ENCODE measurements around the gene PHF21A.
A peak's percentile ranks its signal among the peaks of the same experiment; 100 is the strongest.

The PHF21A gene

DNA sequence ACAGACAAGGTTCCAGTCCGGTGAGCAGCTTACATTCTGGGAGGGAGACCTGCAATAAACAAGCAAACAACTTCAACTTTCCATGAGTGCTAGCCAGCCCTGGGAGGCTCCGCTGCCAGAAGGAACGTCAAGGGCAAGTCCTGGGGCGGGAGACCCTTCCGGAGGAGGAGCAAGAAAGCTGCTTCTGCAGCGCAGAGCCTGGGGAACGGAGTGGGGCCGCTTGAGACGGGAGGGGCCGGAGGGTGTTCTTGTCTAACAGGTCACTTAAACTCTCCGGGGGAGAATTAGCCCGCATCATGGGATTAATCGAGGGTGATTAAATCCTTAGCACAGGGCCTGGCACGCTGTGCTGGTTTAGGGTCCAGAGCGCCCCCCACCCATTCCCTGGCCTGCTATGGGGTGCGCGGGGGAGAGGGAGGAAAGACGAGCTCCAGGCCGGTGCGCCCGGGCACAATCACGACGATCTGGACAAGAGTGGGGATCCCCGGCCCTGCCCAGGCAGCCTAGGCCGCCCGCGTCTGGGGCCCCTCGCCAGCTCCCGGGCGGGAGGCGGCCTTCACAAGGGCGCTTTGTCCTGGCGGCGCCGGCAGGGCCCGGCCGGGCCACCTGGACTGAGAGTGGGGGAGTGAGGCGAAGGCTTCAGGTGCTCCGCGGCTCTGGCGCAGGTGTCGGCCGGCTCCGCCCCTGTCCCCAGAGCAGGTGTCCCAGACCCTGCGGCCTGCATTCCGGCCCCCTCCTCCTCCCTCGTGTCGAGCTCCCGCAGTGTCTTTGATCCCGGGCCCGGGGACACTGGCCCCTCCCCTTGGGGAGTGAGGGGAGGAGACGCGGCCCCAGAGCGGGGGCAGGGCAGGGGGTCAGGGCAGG, 199.5 kb downstream of the PHF21A start:
- Histone ChIP-seq H3K18ac (ENCODE audit: low read depth in 1 of 2, low read length in 2 of 2) (no peak overlapping the region), H2BK5ac (ENCODE audit: low read depth, low read length, poor library complexity, severe bottlenecking) (no peak overlapping the region), H2BK15ac (ENCODE audit: low read depth, poor library complexity, severe bottlenecking) (no peak overlapping the region), H2AK5ac (ENCODE audit: low read length, severe bottlenecking) (no peak overlapping the region), H2AFZ (ENCODE audit: low read depth, low read length) (no peak overlapping the region), H3K4me1 (ENCODE audit: control insufficient read depth, insufficient read depth, low read depth, low read length) (peaks cover 28% of the 10 kb centered on the region), H3K9ac (ENCODE audit: low read length) (no peak overlapping the region), H3K27ac (ENCODE audit: low read length, poor library complexity, severe bottlenecking) (no peak overlapping the region), H3K14ac (ENCODE audit: low read length in 2 of 2) (no peak overlapping the region), H3K4me2 (ENCODE audit: low read length, poor library complexity, severe bottlenecking) (peak overlapping the region; percentile 60), H3K23ac (ENCODE audit: low read length in 2 of 2) (peak overlapping the region in 1 of 2 experiments; percentile 19), H2BK120ac (ENCODE audit: low read depth, low read length) (no peak overlapping the region), H3K4me3 (ENCODE audit: insufficient read depth in 1 of 2, low read depth in 1 of 2, low read length in 2 of 2) (peak overlapping the region in 1 of 2 experiments; percentile 21), H3K4ac (ENCODE audit: low read depth in 1 of 2, low read length in 2 of 2) (no peak overlapping the region), H3K79me1 (replicated peaks; ENCODE audit: low read length, poor library complexity, severe bottlenecking) (no peaks in the 10 kb centered on the region), H4K91ac (ENCODE audit: low read length) (no peak overlapping the region), H4K8ac (ENCODE audit: low read length) (no peak overlapping the region), H3K9me3 (ENCODE audit: control insufficient read depth, low read length) (no peaks in the 10 kb centered on the region), H3K27me3 (ENCODE audit: control insufficient read depth in 1 of 2, insufficient read depth in 1 of 2, low read length in 2 of 2) (peaks cover 40 to 43% of the 10 kb centered on the region in 2 experiments), H3K36me3 (ENCODE audit: control insufficient read depth in 1 of 2, insufficient read depth in 2 of 2, low read depth in 1 of 2, low read length in 2 of 2) (peaks cover 0 to 9% of the 10 kb centered on the region in 2 experiments), H2BK12ac (ENCODE audit: low read length in 2 of 2) (no peak overlapping the region)
- no peak for DNase-seq
- 4% methylated on average over 45 of the region's 54 CpGs for WGBS

DNA sequence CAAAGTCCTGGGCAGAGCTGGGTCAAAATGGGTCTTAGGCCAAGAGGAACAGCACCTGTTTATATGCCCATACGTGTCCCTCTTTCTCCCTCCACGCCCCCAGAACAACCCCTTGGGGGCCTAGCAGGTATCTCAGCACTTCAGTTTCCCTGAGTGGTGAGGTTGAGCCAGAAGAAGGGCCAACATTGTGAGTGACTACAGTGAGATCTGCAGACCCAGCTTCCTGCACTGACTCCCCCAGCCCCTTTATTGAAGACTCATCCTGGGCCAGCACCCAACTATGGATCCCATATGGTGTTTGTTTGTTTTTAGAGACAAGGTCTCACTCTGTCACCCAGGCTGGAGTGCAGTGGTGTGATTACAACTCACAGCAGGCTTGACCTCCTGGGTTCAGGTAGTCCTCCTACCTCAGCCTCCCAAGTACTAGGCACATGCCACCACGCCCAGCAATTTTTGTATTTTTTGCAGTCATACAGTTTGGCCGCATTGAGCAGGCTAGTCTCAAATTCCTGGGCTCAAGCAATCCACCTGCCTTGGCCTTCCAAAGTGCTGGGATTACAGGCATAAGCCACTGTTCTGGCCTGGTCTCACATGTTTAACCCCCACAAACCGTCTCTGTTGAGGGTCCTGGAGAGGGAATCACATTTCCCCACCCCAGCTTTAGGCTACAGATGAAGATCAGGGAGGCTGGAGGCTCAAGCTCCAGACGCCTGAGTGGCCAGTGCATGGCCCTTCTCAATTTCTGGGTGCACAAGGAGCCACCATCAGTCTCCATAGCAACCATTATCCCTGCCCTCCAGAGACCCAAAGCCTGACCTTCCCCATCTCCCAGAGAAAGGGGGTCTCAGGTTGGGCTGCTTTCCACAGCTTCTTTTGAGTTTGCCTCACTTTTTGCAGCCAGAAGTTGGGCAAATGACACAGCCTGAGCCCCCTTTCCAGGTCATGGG, 200.4 kb downstream of the PHF21A start:
- Histone ChIP-seq H3K4me2 (ENCODE audit: low read length, poor library complexity, severe bottlenecking) (no peak overlapping the region), H3K9ac (ENCODE audit: low read length) (no peak overlapping the region), H2BK12ac (ENCODE audit: low read length in 2 of 2) (no peak overlapping the region), H2AK5ac (ENCODE audit: low read length, severe bottlenecking) (no peak overlapping the region), H2BK15ac (ENCODE audit: low read depth, poor library complexity, severe bottlenecking) (no peak overlapping the region), H3K14ac (ENCODE audit: low read length in 2 of 2) (no peak overlapping the region), H2AFZ (ENCODE audit: low read depth, low read length) (no peak overlapping the region), H2BK5ac (ENCODE audit: low read depth, low read length, poor library complexity, severe bottlenecking) (no peak overlapping the region), H3K27me3 (ENCODE audit: control insufficient read depth in 1 of 2, insufficient read depth in 1 of 2, low read length in 2 of 2) (peaks cover 36 to 40% of the 10 kb centered on the region in 2 experiments), H3K36me3 (ENCODE audit: control insufficient read depth in 1 of 2, insufficient read depth in 2 of 2, low read depth in 1 of 2, low read length in 2 of 2) (peaks cover 5 to 6% of the 10 kb centered on the region in 2 experiments), H3K23ac (ENCODE audit: low read length in 2 of 2) (no peak overlapping the region), H4K91ac (ENCODE audit: low read length) (no peak overlapping the region), H3K27ac (ENCODE audit: low read length, poor library complexity, severe bottlenecking) (no peak overlapping the region), H3K4me1 (ENCODE audit: control insufficient read depth, insufficient read depth, low read depth, low read length) (peaks cover 33% of the 10 kb centered on the region), H2BK120ac (ENCODE audit: low read depth, low read length) (no peak overlapping the region), H3K18ac (ENCODE audit: low read depth in 1 of 2, low read length in 2 of 2) (no peak overlapping the region), H4K8ac (ENCODE audit: low read length) (no peak overlapping the region), H3K9me3 (ENCODE audit: control insufficient read depth, low read length) (no peaks in the 10 kb centered on the region), H3K4me3 (ENCODE audit: insufficient read depth in 1 of 2, low read depth in 1 of 2, low read length in 2 of 2) (no peak overlapping the region), H3K4ac (ENCODE audit: low read depth in 1 of 2, low read length in 2 of 2) (no peak overlapping the region), H3K79me1 (replicated peaks; ENCODE audit: low read length, poor library complexity, severe bottlenecking) (peaks cover 6% of the 10 kb centered on the region)
- 73% methylated on average over 5 of the region's 6 CpGs for WGBS
- no peak for DNase-seq

DNA sequence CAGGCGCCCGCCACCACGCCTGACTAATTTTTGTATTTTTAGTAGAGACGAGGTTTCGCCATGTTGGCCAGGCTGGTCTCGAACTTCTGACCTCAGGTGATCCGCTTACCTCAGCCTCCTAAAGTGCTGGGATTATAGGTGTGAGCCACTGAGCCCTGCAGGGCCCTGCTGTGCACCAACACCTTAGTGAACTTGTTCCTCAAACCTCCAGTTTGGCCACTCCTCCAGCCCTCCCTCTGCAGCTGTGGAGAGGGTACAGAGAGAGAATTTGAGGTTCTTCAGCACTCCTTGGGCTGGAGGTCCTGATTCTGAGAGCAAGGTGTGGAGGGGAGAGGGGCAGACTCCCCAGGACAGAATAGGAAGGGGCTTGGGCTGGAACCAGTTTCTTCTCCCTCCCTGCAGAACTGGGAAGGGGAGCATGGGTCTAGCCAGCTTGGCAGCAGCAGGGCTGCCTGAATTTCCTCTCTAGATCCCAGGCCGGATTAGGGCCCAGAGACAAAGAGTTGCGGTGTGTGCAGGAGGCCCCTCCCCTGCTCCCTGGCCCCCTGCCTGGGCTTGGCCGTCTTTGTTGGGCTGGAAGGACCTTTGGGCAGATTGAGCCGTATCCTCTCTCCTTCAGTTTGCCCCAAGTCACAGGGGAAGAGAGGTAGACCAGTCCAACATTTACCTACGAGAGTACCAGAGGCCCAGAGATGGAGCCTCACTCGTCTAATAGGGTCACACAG, 201.3 kb downstream of the PHF21A start:
- Histone ChIP-seq H3K4me1 (ENCODE audit: control insufficient read depth, insufficient read depth, low read depth, low read length) (peaks cover 33% of the 10 kb centered on the region), H3K14ac (ENCODE audit: low read length in 2 of 2) (no peak overlapping the region), H3K27me3 (ENCODE audit: control insufficient read depth in 1 of 2, insufficient read depth in 1 of 2, low read length in 2 of 2) (peaks cover 35 to 38% of the 10 kb centered on the region in 2 experiments), H3K23ac (ENCODE audit: low read length in 2 of 2) (no peak overlapping the region), H2BK120ac (ENCODE audit: low read depth, low read length) (no peak overlapping the region), H3K36me3 (ENCODE audit: control insufficient read depth in 1 of 2, insufficient read depth in 2 of 2, low read depth in 1 of 2, low read length in 2 of 2) (peaks cover 13 to 14% of the 10 kb centered on the region in 2 experiments), H3K4ac (ENCODE audit: low read depth in 1 of 2, low read length in 2 of 2) (no peak overlapping the region), H2AFZ (ENCODE audit: low read depth, low read length) (no peak overlapping the region), H3K18ac (ENCODE audit: low read depth in 1 of 2, low read length in 2 of 2) (no peak overlapping the region), H4K91ac (ENCODE audit: low read length) (no peak overlapping the region), H3K79me1 (replicated peaks; ENCODE audit: low read length, poor library complexity, severe bottlenecking) (peaks cover 14% of the 10 kb centered on the region), H2BK5ac (ENCODE audit: low read depth, low read length, poor library complexity, severe bottlenecking) (no peak overlapping the region), H2BK12ac (ENCODE audit: low read length in 2 of 2) (no peak overlapping the region), H3K4me2 (ENCODE audit: low read length, poor library complexity, severe bottlenecking) (no peak overlapping the region), H2AK5ac (ENCODE audit: low read length, severe bottlenecking) (peak overlapping the region; percentile 70), H3K9me3 (ENCODE audit: control insufficient read depth, low read length) (no peaks in the 10 kb centered on the region), H3K9ac (ENCODE audit: low read length) (no peak overlapping the region), H3K27ac (ENCODE audit: low read length, poor library complexity, severe bottlenecking) (no peak overlapping the region), H3K4me3 (ENCODE audit: insufficient read depth in 1 of 2, low read depth in 1 of 2, low read length in 2 of 2) (no peak overlapping the region), H2BK15ac (ENCODE audit: low read depth, poor library complexity, severe bottlenecking) (no peak overlapping the region), H4K8ac (ENCODE audit: low read length) (no peak overlapping the region)
- DNase-seq = no peak
- 82% methylated on average over 13 of the region's 13 CpGs for WGBS
